Skin epidermis (tissue), 12 donors: ENCODE results near the gene CHD1.

Experiments
- H3K27ac ChIP-seq, 21 experiments: fragments of 200-600 bp; sonication (generic) in 11 of 21; one replicate each; pipeline ENCODE4 v1.5.0; 2020; ENCODE audit warnings: mild to moderate bottlenecking in 3 of 21, inconsistent platforms in 2 of 21, moderate library complexity in 2 of 21
- H3K4me3 ChIP-seq, 7 experiments: fragments of 200-600 bp; sonication (generic) in 2 of 7; one replicate each; pipeline ENCODE4 v1.5.0; 2020; ENCODE audit warnings: inconsistent platforms in 2 of 7, mild to moderate bottlenecking in 2 of 7, moderate library complexity in 1 of 7

CHD1 gene

DNA sequence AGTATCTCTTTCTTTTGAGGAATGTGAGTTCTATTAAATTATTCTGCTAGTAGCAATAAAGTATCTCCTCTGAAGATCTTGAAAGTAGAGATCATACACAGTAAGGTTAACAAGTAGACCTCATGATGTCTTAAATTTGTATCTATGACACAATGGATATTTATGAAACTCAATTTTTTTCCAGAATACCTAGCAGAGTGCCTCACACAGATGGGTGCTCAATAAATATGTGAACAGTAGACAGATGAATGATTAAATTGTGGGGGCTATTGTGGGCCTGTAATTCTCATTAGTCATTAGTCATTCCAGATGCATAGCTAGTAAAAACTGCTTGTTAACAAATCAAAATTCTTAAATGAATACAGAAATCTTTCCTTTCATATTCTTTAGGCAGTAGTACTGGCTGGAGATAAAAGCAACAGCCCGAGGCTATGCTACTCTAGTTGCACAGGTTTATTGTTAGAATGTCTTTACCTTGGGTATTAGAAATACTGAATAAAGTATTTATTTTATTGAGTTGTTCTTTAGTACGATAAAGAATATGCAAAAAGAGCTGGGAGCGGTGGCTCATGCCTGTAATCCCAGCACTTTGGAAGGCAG is 22.0 kb downstream of the CHD1 start:
- Histone ChIP-seq H3K27ac (no peak overlapping the region), H3K4me3 (no peak overlapping the region)

DNA sequence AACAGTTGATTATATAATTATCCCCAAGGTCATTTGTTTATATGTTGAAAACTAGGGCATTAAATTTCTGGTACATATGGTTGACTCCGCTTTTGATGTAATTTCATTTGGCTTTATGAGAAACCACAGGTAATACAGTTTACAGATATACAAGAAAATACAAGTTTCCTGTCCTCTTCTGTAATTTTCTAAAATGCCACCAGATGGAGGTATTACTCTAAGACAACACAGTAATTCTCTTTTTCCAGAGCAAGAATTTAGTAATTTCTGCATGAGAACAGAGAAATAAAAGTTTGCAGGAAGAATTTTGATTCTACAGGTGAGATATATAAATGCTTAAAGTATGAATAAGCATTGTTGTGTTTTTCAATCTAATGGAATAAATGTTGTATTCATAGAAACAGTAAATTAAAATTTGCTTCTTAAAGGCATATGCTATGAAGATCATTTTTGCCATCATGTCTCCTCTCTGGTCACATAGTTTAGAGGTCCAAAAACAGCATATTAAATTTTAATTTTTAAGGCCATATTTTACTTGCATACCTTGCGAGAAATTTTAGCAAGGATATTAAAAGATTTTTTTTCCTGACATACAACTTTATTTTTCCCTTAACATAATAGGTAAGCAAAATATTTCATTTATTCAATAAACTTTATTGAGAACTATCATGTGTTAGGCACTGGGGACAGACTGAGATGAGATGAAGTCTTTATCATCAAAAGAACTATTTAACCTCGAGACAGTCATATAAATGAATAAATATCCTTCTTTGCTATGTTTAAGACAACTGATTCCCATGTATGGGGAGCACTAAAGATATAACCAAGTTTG is 22.7 kb downstream of the CHD1 start:
- Histone ChIP-seq H3K4me3 (no peak overlapping the region), H3K27ac (no peak overlapping the region)

DNA sequence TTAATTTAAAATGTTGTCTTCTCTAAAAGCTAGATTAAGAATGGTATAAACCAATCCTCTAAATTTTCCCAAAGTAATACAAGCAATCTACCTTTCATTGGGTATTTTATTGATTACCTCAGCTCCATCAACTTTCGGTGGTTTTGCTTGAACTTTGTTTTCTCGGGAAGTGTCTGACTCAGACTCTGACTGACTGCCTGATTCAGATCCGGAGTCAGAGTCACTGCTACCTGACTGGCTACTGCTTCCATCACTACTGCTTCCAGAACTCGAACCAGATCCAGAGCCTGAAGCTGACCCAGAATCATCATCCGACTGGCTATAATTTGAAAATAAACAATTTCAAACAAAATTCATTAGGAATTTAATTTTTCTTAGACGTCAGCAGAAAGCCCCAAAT is 24.0 kb downstream of the CHD1 start:
- Histone ChIP-seq H3K4me3 (no peak overlapping the region), H3K27ac (no peak overlapping the region)

DNA sequence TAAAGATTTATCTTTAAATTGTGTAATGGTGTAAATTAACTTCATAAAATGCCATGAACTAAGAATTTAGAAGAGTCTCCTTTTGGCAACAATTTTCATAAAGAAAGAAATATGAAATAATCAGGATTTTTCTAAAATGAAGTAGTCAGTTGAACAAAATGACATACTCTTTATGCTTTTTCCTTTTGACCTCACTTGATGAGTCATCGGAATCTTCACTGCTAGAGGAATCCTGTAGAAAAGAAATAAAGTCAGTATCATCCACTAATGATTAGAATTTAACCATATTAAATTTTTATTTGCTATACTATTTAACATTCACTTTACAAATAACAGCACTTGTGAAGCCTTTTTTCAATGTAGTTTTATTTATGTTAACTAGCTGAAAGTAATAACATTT is 26.1 kb downstream of the CHD1 start:
- Histone ChIP-seq H3K27ac (no peak overlapping the region), H3K4me3 (no peak overlapping the region)

DNA sequence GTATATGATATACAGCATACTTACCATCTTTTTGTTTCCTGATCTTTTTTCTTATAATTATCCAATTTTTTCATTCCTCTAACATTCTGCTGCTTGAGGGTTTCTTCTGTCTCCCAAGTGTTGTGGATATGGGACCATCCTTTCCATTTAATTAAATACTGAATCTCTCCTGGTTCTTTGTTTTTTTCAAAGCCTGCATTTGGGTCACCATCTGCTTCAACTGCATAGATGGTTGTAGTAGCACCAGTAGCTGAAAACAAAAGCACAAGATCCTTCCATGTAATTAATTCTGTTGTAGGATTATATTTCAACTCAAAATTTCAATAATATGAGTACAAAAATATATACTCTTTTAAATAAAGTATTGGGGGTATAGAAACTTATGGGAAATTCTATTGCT is 29.4 kb downstream of the CHD1 start:
- Histone ChIP-seq H3K4me3 (no peak overlapping the region), H3K27ac (no peak overlapping the region)

DNA sequence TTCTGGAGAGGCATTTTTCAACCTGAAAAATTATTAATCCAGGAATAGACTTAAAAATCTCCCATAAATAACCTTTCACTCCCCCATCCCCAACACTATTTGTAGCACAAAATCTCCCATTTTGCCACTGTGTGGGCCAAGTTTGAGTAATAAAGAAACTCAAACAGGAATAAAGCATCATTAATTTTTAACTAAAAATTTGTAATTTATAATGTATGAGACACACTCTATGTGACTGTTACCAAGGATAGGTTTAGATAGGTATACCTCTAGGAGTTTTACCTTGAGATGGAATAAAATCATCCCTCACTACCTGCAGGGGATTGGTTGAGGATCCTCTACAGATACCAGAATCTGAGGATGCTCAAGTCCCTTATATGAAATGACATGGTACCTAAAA is 30.1 kb downstream of the CHD1 start:
- Histone ChIP-seq H3K27ac (no peak overlapping the region), H3K4me3 (no peak overlapping the region)

DNA sequence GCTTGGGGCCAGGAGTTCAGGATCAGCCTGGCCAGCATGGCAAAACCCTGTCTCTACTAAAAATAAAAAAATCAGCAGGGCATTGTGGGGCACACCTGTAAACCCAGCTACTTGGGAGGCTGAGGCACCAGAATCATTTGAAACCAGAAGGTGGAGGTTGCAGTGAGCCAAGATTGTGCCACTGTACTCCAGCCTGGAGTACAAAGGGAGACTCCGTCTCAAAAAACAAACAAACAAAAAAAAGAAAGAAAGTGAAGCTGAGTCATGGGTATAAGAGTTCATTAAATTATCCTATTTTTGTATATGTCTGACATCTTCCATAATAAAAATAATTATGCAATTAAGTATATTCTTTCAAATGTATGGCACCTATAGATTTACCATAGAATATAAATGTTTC is 37.2 kb downstream of the CHD1 start:
- H3K4me3 ChIP-seq = no peak overlapping the region
- H3K27ac ChIP-seq = no peak overlapping the region

DNA sequence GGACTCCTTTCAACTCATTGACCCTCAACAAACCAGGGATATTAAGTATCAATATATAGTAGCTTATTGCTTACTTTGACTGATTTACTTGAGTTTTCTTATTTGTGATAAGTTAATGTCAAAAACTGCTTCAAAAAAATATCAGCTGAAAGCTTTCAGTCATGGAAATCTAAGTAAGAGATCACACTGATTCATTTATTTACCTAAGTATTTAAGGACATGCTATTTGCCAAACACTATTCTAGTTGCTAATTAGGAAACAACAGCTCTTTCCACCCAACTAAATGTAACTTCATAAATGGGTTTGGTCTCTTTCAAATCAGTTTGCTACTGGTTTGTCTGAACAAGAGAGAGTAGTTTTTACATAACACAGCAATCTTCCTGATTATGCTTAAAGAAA is 48.2 kb downstream of the CHD1 start:
- no peak overlapping the region for H3K27ac ChIP-seq

DNA sequence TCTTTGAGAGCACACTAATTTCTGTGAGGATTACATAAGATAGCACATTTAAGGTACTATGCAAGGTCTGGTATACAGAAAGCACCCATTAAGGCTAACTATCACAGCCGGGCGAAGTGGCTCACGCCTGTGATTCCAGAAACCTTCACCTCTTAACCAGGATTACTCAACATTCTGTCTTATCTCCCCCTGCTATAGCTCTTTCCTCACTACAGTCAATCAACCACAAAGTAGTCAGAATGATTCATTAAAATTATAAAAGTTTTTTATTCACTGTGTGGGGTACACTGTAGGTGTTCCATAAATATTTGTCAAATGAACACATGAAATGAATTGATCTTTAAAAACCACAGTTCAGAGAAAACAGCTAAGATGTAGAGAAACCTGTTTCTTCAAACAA is 48.7 kb downstream of the CHD1 start:
- no peak overlapping the region for H3K4me3 ChIP-seq
- no peak overlapping the region for H3K27ac ChIP-seq

More for the DNA sequence above, 48.2 kb downstream of the CHD1 start:
- H3K4me3 ChIP-seq = no peak overlapping the region

DNA sequence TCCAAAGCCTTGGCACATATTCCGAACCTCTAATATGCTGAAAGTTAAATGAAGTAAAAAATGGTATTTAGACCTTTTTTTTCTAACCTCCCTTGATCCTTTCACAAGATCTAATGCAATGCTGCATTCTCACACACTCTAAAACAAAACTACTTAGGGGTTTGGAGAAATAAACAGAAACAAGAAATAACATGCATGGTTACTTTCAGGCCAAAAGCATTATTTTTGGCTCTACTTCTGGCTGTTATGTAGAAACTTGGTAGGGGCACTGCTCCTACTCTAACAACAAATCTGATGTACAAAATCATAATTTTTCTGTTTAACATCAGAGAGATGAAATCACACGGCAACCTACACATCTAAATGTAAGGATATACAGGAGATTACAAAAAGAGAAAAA is 51.2 kb downstream of the CHD1 start:
- Histone ChIP-seq H3K27ac (no peak overlapping the region), H3K4me3 (no peak overlapping the region)

DNA sequence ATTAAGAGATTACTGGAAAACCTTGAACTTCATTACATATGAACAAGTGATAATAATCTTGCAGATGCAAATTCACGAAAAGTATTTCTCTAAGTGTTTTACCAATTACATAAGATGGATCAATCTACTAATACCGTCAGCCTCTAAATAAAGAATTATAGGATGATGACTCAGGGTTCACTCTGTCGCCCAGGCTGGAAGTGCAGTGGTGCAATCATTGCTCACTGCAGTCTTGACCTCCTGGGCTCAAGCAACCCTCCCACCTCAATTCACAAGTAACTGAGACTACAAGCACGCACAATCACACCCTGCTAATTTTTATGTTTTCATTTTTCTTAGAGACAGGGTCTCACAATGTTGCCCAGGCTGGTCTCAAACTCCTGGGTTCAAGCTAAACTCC is 56.1 kb downstream of the CHD1 start:
- Histone ChIP-seq H3K27ac (no peak overlapping the region), H3K4me3 (no peak overlapping the region)

DNA sequence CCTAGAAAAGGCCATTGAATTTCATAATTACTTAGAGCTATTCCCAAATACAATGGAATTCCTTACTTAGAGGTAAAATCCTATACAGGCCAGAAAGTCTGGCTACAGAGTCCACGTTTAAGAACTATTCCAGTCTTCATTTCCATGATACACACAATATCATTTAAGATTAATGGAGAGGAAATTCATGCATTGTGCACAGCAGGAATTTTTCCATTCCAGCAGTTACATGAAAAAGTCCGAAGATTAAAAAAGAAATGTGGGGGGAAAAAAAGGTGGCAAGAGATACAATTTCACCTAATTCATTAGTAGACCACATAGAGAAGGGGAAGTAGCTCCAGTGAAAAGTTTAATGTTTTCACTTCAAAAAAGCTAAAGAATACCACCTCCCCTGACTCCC is 63.1 kb downstream of the CHD1 start:
- Histone ChIP-seq H3K27ac (no peak overlapping the region), H3K4me3 (no peak overlapping the region)

DNA sequence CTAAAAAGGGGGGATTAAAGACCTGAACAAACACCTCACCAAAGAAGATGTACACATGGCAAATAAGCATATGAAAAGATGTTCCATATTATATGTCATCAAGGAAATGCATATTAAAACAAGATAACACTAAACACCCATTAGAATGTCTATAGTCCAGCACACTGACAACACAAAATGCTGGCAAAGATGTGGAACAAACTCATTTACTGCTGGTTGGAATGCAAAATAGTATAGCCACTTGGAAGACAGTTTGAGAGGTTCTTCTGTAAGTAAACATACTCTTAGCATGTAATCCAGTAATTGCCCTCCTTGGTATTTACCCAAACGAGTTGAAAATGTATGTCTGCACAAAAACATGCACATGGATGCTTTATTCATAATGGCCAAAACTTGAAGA is 81.8 kb downstream of the CHD1 start:
- no peak overlapping the region for H3K4me3 ChIP-seq
- no peak overlapping the region for H3K27ac ChIP-seq

DNA sequence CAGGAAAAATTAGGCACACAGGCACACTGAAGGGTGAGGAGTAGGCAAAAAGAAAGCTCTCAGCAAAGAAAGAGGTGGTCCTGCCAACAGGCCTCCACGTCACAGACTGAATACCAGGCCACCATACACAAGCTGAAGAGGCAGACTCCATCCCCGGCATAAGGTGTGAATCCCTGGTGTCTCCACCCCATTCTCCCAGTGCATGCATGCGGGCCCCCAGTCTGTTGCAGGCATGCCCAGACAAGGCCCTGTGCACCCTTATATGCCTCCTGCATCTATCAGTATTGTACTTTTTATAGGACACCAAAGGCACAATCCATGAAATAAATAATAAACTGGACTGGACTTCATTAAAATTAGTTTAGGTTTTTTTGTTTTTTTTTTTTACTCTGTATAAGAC is 82.3 kb downstream of the CHD1 start:
- Histone ChIP-seq H3K4me3 (no peak overlapping the region), H3K27ac (no peak overlapping the region)

DNA sequence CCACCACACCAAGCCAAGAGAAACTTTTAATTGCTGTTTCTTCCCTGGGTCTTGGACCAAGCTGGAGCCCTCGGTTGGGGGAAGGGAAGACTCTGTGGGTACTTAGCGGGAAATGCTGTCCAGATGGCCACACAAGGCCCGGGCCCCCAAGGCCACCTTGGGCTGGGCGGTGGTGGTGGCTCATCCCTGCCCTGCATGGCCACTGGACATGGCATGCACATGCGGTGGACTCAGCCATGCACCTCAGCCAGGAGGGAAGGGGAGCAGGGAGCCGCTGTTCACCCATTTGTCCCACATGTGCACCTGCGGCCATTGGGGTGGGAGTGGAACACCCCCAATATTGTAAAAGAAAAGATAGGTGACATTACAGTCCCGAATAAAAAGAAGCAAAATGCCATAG is 82.9 kb downstream of the CHD1 start:
- no peak overlapping the region for H3K4me3 ChIP-seq
- H3K27ac ChIP-seq = no peak overlapping the region

DNA sequence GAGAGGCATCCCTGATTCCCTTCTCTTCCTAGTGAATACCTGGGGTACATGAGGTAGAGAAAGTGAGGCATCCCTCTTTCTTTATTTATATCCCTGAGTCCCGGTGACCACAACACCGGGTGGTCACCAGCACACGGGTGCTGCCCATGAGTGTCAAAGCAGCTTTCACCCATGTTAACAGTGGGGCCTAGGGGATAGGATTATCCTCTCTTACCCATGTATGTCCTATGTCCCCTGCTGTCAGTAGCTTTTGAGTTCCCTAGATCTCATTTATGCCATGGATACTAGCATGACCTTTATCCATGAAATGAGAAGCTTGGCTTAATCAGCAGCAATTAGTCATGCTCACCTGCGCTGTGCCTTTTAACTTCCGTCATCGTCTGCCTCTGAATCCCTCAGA is 83.9 kb downstream of the CHD1 start:
- no peak overlapping the region for H3K4me3 ChIP-seq

DNA sequence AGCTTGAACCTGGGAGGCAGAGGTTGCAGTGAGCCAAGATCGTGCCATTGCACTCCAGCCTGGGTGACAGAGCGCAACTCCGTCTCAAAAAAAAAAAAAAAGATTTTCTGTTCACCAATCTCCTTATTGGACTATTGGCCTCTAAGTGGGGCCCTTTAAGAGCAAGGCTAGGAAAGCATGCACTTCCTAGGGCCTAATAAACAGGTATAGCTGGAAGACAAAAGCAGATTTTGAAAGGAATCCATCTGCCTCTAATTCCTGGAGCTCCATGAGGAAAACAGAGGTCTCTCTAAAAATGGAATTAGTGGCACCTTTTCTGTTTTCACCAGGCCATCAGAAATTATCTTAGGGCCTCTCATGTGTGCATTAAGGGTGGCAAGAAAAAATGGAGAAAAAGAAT is 85.3 kb downstream of the CHD1 start:
- Histone ChIP-seq H3K27ac (no peak overlapping the region), H3K4me3 (no peak overlapping the region)

More for the DNA sequence above, 83.9 kb downstream of the CHD1 start:
- H3K27ac ChIP-seq = no peak overlapping the region

DNA sequence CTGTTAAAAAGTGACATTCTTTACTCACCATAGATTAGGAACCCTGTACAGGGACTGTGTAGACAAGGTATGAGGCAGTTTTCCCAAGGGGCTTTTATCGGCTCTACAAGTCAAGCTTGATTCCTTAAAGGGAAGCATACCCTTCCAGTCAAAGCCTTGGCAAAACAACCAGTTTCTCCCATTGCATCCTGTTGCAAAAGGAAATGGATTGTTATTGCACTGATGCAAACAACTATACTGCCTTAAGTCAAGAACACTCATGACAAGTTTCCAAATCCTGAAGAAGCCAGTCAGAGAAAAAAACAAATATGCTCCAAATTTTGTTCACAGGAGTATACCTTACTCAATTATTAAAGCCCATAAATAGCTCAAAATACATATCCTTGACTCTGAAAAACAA is 87.9 kb downstream of the CHD1 start:
- Histone ChIP-seq H3K27ac (no peak overlapping the region), H3K4me3 (no peak overlapping the region)

DNA sequence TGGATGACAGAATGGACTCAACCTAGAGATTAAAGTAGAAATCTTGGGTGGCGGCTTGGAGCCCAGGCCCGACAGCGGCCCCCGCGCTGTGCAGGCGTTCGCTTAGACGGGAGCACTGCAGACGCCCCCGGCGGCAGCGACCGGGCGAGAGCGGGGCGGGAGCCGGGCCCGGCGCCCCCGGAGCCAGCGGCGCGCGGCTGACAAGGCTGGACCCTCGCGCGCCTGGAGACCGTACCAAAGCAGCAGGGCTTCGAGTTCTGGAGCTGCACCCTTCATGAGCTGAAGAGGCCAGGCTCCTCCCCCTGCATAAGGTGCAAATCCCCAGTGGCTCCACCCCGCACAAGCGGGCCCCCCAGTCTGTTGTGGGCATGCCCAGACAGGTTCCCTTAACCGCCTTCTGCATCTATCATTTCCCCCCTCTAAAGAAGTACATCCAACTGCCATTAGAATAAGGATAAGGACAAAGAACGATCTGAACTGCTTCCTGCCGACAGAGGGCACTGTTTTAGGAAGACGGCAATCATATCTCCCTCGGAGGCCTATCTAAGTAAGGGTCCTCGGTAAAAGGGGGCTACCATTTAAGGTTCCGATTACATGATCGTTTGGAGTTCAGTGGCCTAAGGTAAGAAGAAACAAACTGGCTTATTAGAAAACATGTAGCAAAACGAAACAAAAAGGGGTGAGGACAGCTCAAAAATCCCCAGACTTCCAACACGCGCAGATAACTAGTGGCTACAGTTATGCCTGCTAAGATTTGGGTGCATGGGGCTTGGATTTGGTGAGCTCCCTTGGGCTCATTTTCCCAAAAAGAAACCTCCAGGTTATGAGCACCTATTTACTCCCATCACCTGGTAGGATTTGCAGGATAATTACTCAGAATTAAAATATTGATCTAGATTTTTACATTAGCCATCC is 89.1 kb downstream of the CHD1 start:
- Histone ChIP-seq H3K4me3 (peak overlapping the region in 5 of 7 experiments; percentile 6 to 32 (median 21)), H3K27ac (no peak overlapping the region)

DNA sequence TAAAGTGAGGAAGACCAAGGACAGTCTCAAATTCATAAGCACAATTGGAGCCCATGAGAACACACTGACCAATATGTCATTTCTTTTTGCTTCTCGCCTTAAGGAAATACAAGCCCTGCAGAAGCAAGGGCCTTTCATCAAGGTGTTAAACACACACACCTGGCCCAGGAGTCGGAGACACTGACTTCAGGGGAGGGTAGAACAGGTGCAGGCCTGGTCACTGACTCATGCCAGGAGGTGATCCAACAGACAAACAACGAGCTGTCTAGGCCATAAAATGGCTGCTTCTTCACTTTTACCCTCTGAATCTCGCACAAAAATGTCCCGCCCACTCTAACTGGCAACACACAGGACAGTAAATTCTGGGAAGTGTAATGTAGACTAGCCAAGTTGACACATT is 92.6 kb downstream of the CHD1 start:
- H3K27ac ChIP-seq = no peak overlapping the region
- H3K4me3 ChIP-seq = no peak overlapping the region
